Measurements from ENCODE around the gene CASP8. TPM values are rescaled to one million over a fixed set of nuclear protein-coding genes. Genes with fewer than 3 reads are reported as not detected.

CASP8 gene
- total RNA-seq, 5 donors from 2014 or later (not counting 1 experiment from before 2014, with no cell fraction given), result 116 to 306 (median 255) TPM

Other genes starting within 250 kb of the CASP8 start
- 10 to 100 TPM; 29.5 to 44.6 (median 36.0) TPM for gene HYCC2, start 188.9 kb upstream of the CASP8 start, total RNA-seq
- 10 to 100 TPM; 31.4 to 43.7 (median 38.8) TPM for gene NDUFB3, start 188.5 kb upstream of the CASP8 start, total RNA-seq
- gene CFLAR, start 144.4 kb upstream of the CASP8 start, total RNA-seq, result 100 to 1,000 TPM; 188 to 217 (median 208) TPM
- 10 to 100 TPM; 23.3 to 46.4 (median 29.2) TPM for gene CASP10, start 77.4 kb upstream of the CASP8 start, total RNA-seq
- 1 to 10 TPM; 5.3 to 8.4 (median 6.5) TPM for gene FLACC1, start 96.8 kb downstream of the CASP8 start, total RNA-seq
- gene TRAK2, start 190.9 kb downstream of the CASP8 start, total RNA-seq, result 10 to 100 TPM; 39.5 to 47.9 (median 43.4) TPM
- 10 to 100 TPM; 10.2 to 24.2 (median 18.0) TPM for gene STRADB, start 191.2 kb downstream of the CASP8 start, total RNA-seq

All from T-cell (primary cell).